Neural progenitor cell (in vitro differentiated cells): ENCODE measurements around the gene JADE1. TPM values are rescaled to one million over a fixed set of nuclear protein-coding genes. Genes with fewer than 3 reads are reported as not detected.

Experiments used
- DNase-seq: peaks from one replicate; pipeline ENCODE4 v3.0.0-alpha.2; 2016; ENCODE audit warnings: low spot score
- H2AFZ ChIP-seq: fragments of 200-600 bp; sonication (generic); replicated peaks from 2 replicates; pipeline ENCODE4 v1.6.1; 2016; ENCODE audit warnings: antibody characterized with exemption
- H3F3A ChIP-seq: fragments of 200-600 bp; sonication (generic); 2 replicates; pipeline ENCODE4 v1.6.1; 2016; ENCODE audit warnings: antibody characterized with exemption, low read depth
- H3K27ac ChIP-seq: fragments of 200-600 bp; sonication (generic); 2 replicates; pipeline ENCODE4 v1.5.1; 2016; ENCODE audit warnings: mild to moderate bottlenecking
- H3K27me3 ChIP-seq: fragments of 200-600 bp; sonication (generic); 2 replicates; pipeline ENCODE4 v1.6.1; 2016; ENCODE audit warnings: mild to moderate bottlenecking, moderate library complexity
- H3K36me3 ChIP-seq: fragments of 200-600 bp; sonication (generic); 2 replicates; pipeline ENCODE4 v1.5.1; 2016
- H3K4me1 ChIP-seq: fragments of 200-600 bp; sonication (generic); 2 replicates; pipeline ENCODE4 v1.6.1; 2016; ENCODE audit warnings: mixed run types
- H3K4me2 ChIP-seq: fragments of 200-600 bp; sonication (generic); 2 replicates; pipeline ENCODE4 v1.6.1; 2016
- H3K4me3 ChIP-seq: fragments of 200-600 bp; sonication (generic); 2 replicates; pipeline ENCODE4 v1.5.1; 2016
- H3K79me2 ChIP-seq: fragments of 200-600 bp; sonication (generic); 2 replicates; pipeline ENCODE4 v1.6.1; 2016; ENCODE audit warnings: low read depth
- H3K9ac ChIP-seq: fragments of 200-600 bp; sonication (generic); 2 replicates; pipeline ENCODE4 v1.6.1; 2016
- H3K9me3 ChIP-seq: fragments of 200-600 bp; sonication (generic); 2 replicates; pipeline ENCODE4 v1.5.1; 2016; ENCODE audit warnings: low read depth
- H4K20me1 ChIP-seq: fragments of 200-600 bp; sonication (generic); 2 replicates; pipeline ENCODE4 v1.6.1; 2016; ENCODE audit warnings: low read depth
- H3K27ac Mint-ChIP-seq: 3 replicates; pipeline ENCODE4 v1.8.0; 2021; ENCODE audit warnings: mixed read lengths
- H3K27me3 Mint-ChIP-seq: 2 replicates; pipeline ENCODE4 v1.8.0; 2022; ENCODE audit warnings: low read depth, mild to moderate bottlenecking, inconsistent platforms, moderate library complexity, mixed read lengths; ENCODE audit not compliant: insufficient read depth
- H3K36me3 Mint-ChIP-seq: 3 replicates; pipeline ENCODE4 v1.8.0; 2021; ENCODE audit warnings: mixed read lengths
- H3K4me1 Mint-ChIP-seq: 3 replicates; pipeline ENCODE4 v1.8.0; 2021; ENCODE audit warnings: mixed read lengths
- H3K4me3 Mint-ChIP-seq: 3 replicates; pipeline ENCODE4 v1.8.0; 2021; ENCODE audit warnings: mild to moderate bottlenecking, moderate library complexity, mixed read lengths
- H3K9me3 Mint-ChIP-seq: 3 replicates; pipeline ENCODE4 v1.8.0; 2020; ENCODE audit warnings: mixed read lengths
- EZH2 ChIP-seq: fragments of 200-600 bp; sonication (generic); IDR thresholded peaks from 2 replicates; pipeline ENCODE4 v1.6.1; 2017; ENCODE audit warnings: antibody characterized with exemption, mild to moderate bottlenecking, moderate library complexity
- EZH2phosphoT487 ChIP-seq: fragments of 200-600 bp; sonication (generic); IDR thresholded peaks from 2 replicates; pipeline ENCODE4 v1.6.1; 2017; ENCODE audit warnings: antibody characterized with exemption
- total RNA-seq: library from RNA; depleted of rRNA; stranded (reverse); fragments of >200 nt; gene quantifications from 2 replicates; pipeline ENCODE4 v1.2.3, GENCODE V29; 2015; ENCODE audit warnings: low replicate concordance
- TF ChIP-seq, protein P1 (sequence below): fragments of 200-600 bp; sonication (generic); IDR thresholded peaks from 2 replicates; pipeline ENCODE4 v1.5.1; 2017; ENCODE audit warnings: antibody characterized with exemption, mild to moderate bottlenecking

Gene JADE1
- total RNA-seq, 1 donor from 2014 or later: 55.9 TPM

GRCh38 chr4:128812442-128813235 lies 3.1 kb downstream of the JADE1 start:
- DNase-seq: peak; percentile 96
- Histone ChIP-seq H3K36me3 (no peaks in the 10 kb centered on the region), H3K4me1 (peaks cover 26% of the 10 kb centered on the region), H3K27ac (peak overlapping the region; percentile 99), H2AFZ (no peak overlapping the region), H3K27me3 (no peaks in the 10 kb centered on the region), H3F3A (peaks cover 41% of the 10 kb centered on the region), H3K79me2 (peaks cover 63% of the 10 kb centered on the region), H4K20me1 (peaks cover 49% of the 10 kb centered on the region), H3K4me3 (peak overlapping the region; percentile 98), H3K9me3 (no peaks in the 10 kb centered on the region), H3K4me2 (peak overlapping the region; percentile 93), H3K9ac (peak overlapping the region; percentile 73)
- Mint-ChIP-seq H3K27ac (peak overlapping the region; percentile 67), H3K27me3 (no peaks in the 10 kb centered on the region), H3K36me3 (peaks cover 14% of the 10 kb centered on the region), H3K9me3 (peaks cover 2% of the 10 kb centered on the region), H3K4me3 (peak overlapping the region; percentile 92), H3K4me1 (peaks cover 20% of the 10 kb centered on the region)
- TF ChIP-seq, protein P1, sequence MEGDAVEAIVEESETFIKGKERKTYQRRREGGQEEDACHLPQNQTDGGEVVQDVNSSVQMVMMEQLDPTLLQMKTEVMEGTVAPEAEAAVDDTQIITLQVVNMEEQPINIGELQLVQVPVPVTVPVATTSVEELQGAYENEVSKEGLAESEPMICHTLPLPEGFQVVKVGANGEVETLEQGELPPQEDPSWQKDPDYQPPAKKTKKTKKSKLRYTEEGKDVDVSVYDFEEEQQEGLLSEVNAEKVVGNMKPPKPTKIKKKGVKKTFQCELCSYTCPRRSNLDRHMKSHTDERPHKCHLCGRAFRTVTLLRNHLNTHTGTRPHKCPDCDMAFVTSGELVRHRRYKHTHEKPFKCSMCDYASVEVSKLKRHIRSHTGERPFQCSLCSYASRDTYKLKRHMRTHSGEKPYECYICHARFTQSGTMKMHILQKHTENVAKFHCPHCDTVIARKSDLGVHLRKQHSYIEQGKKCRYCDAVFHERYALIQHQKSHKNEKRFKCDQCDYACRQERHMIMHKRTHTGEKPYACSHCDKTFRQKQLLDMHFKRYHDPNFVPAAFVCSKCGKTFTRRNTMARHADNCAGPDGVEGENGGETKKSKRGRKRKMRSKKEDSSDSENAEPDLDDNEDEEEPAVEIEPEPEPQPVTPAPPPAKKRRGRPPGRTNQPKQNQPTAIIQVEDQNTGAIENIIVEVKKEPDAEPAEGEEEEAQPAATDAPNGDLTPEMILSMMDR: no peak
- no peak for TF ChIP-seq EZH2
- TF ChIP-seq EZH2phosphoT487: no peak

- Mint-ChIP-seq H3K36me3 (peaks cover 20% of the 10 kb centered on the region), H3K27ac (no peak overlapping the region), H3K4me1 (peaks cover 12% of the 10 kb centered on the region), H3K4me3 (peak overlapping the region; percentile 16), H3K27me3 (no peaks in the 10 kb centered on the region), H3K9me3 (peaks cover 3% of the 10 kb centered on the region)
- Histone ChIP-seq H3K9me3 (no peaks in the 10 kb centered on the region), H3K27ac (no peak overlapping the region), H3K4me3 (no peak overlapping the region), H3F3A (peaks cover 40% of the 10 kb centered on the region), H3K79me2 (peaks cover 77% of the 10 kb centered on the region), H3K4me2 (peak overlapping the region; percentile 23), H3K4me1 (peaks cover 14% of the 10 kb centered on the region), H3K36me3 (no peaks in the 10 kb centered on the region), H3K27me3 (no peaks in the 10 kb centered on the region), H2AFZ (no peak overlapping the region), H4K20me1 (peaks cover 62% of the 10 kb centered on the region), H3K9ac (no peak overlapping the region)
- DNase-seq: no peak
- TF ChIP-seq EZH2phosphoT487 (no peak), EZH2 (no peak)
- TF ChIP-seq, protein P1: no peak
Observed at GRCh38 chr4:128813965-128814364, 4.5 kb downstream of the JADE1 start.

- no peak overlapping the region for H3K27ac Mint-ChIP-seq
- no peak for DNase-seq
- Histone ChIP-seq H3K36me3 (no peaks in the 10 kb centered on the region), H2AFZ (no peak overlapping the region), H3K9ac (no peak overlapping the region), H3K27me3 (no peaks in the 10 kb centered on the region), H3K4me1 (peaks cover 15% of the 10 kb centered on the region), H3K27ac (no peak overlapping the region), H4K20me1 (peaks cover 96% of the 10 kb centered on the region), H3K79me2 (peaks cover 100% of the 10 kb centered on the region), H3K4me2 (no peak overlapping the region), H3K4me3 (no peak overlapping the region), H3K9me3 (no peaks in the 10 kb centered on the region), H3F3A (no peaks in the 10 kb centered on the region)
- no peaks in the 10 kb centered on the region for H3K27me3 Mint-ChIP-seq
- peaks cover 7% of the 10 kb centered on the region for H3K4me1 Mint-ChIP-seq
- no peak for TF ChIP-seq EZH2phosphoT487
- no peak for TF ChIP-seq EZH2
- TF ChIP-seq, protein P1: no peak
- peaks cover 10% of the 10 kb centered on the region for H3K9me3 Mint-ChIP-seq
- H3K4me3 Mint-ChIP-seq: no peak overlapping the region
- H3K36me3 Mint-ChIP-seq: peaks cover 41% of the 10 kb centered on the region
Observed at GRCh38 chr4:128818442-128818841, 8.9 kb downstream of the JADE1 start.
